Stimulated activated CD8-positive, alpha-beta memory T cell treated with anti-CD3 and anti-CD28 coated beads, Interleukin-7, amount 100 ng/mL, for 1 hour (primary cell): ENCODE measurements around the gene CALR3.
"Not testable (repeated sequence)": the region's sequence is repeated elsewhere in the genome, so short reads cannot be mapped to it uniquely, and the experiment has no call there.

Source experiments
- DNase-seq, 2 donors: peaks; one replicate each; pipeline ENCODE4 v3.0.0-alpha.2; 2020; ENCODE audit warnings: low read depth in 2 of 2

Gene CALR3

DNA sequence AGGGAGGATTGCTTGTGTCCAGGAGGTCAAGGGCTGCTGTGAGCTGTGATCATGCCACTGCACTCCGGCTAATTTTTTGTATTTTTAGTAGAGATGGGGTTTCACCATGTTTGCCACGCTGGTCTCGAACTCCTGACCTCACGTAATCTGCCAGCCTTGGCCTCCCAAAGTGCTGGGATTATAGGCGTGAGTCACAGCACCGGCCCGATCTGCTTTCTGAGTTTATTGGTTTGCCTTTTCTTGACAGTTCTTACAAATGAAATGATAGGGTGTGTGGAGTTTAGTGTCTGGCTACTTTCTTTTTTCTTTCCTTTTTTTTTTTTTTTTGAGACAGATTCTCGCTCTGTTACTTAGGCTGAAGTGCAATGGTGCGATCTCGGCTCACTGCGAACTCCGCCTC lies 1.1 kb upstream of the CALR3 start:
- DNase-seq = no peak

GRCh38 chr19:16496613-16496983 lies 631 bp upstream of the CALR3 start:
- no peak for DNase-seq

DNA sequence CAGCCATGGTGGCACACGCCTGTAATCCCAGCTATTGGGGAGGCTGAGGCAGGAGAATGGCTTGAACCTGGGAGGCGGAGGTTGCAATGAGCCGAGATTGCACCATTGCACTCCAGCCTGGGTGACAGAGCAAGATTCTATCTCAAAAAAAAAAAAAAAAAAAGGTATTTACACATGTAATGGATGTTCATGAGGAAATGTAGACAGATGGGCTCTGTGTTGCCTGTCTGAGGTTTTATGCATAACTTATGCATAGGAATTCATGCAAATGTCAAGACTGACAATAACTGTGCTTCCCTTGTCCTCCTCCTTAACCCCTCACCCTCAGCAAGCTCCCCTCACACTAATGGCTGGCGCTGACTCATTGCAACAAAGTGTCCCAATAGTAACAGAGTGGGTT lies 9.5 kb downstream of the CALR3 start:
- DNase-seq = not testable (repeated sequence)

GRCh38 chr19:16482745-16483144 lies 13.2 kb downstream of the CALR3 start:
- no peak for DNase-seq

- DNase-seq = no peak
These were observed 18.7 kb downstream of the CALR3 start for GRCh38 chr19:16477311-16477710.

- DNase-seq = no peak
These were observed 19.6 kb downstream of the CALR3 start for GRCh38 chr19:16476401-16476800.

- DNase-seq = no peak
These were observed 22.0 kb downstream of the CALR3 start for GRCh38 chr19:16473875-16474392.

DNA sequence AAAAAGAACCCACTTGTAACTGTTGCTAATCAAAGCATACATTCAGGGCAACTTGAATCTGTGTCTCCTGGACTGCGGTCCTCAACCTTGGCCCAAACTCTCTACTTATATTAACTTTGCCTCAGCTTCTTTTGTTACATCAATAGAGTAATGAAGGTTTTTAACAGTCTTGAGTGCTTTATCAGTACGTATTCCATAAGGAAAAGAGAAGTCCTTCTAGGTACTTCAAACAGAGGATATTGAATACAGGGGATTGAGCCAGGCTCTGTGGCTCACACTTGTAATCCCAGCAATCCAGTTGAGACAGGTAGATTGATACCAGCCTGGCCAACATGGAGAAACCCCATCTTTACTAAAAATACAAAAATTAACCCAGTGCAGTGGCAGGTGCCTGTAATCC lies 23.0 kb downstream of the CALR3 start:
- no peak for DNase-seq

DNA sequence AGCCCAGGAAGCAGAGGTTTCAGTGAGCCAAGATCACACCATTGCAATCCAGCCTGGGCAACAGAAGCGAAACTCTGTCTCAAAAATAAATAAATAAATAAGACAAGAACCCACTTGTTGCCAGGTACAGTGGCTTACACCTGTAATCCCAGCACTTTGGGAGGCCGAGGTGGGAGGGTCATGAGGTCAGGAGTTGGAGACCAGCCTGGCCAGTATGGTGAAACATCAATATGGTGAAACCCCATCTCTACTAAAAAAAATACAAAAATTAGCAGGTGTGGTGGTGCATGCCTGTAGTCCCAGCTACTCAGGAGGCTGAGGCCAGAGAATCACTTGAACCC lies 23.4 kb downstream of the CALR3 start:
- not testable (repeated sequence) for DNase-seq

DNA sequence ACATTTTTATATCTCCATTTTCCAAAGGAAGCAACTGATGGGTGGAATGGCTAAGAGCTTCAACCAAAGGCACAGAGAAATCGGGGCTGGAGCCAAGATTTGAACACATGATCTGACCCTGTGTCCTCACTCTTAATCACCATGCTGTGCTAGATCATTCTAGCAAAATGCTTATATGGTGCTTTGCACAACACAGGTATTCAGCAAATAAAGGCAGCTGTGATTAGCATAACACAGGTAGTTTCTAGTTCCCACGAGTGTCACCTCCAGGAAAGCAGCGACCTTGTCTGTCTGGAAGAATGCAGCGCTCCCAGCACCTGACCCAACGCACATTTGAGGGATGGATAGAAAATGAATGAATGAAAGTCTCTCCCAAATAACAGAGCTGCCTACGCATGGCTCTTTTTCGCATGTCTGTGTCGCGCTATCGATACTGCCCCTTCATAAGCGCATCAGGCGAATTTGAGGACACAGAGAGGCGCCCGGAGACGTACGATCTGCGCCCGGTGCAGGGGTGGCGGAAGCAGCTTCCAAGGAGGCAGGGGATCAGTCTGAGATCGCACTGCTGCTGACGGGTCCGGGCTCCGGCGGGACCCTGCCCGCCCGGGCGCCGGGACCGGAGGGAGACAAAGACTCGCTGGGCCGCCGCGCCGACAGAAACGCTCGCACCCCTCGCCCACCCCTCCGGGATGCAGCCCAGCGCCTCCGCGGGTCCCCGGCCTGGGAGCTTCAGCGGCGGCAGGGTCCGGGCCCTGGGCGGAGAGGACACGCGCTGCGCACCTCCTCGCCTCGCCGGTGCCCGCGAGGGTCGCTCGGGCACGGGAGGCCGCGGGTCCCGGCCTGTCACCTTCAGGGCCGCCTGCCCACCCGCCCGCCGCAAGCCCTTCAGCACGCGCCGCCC lies 24.8 kb downstream of the CALR3 start:
- no peak for DNase-seq

DNA sequence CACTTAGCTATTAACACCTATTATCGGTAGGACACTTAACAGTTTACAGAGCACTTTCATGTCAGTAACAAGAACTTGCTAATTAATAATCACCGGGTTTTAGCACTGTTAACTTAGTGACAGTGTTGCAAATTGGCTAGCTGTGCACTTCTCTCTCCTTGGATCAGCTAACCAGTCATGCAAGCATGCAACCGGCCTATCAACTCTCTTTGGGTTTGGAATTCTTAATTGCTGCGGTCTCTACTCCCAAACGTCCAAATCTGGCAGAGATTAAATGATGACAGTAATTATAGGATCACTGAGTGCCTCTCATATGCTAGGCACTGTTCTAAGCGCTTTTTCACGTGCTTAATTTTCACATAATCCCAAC lies 25.4 kb downstream of the CALR3 start:
- DNase-seq = no peak

DNA sequence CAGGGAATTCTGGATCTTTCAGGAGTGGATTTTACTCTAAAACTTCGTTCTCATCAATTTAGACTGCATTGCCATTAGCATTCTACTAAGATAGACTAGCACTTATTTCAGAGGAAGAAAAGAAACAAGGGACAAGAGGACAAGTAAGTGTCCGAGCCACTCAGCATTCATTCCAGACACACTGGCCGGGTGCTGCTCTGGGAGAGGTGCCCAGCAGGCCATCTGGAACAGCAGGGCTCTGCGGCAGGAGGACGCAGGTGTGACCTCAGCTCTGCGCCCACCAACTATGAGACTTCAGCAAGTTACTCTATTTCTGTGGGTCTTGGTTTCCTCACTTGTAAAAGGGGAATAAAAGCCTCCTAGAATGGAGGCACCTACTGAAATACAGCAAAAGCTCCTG lies 28.4 kb downstream of the CALR3 start:
- no peak for DNase-seq

- DNase-seq = not testable (repeated sequence)
These were observed 29.1 kb downstream of the CALR3 start for GRCh38 chr19:16466802-16467427.

DNA sequence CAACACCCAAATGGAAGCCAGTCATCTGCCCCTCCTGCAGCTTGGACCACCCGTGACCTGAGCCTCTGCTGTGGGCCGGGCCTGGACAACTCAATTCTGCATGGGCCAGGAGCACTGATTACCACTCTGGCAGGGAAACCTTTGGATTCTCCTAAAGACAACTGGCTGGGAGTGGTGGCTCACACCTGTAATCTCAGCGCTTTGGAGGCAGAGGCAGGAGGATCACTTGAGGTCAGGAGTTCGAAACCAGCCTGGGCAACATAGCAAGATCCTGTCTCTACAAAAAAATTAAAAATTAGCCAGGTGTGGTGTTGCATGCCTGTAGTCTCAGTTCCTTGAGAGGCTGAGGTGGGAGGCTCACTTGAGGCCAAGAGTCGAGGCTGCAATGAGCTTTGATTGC lies 30.7 kb downstream of the CALR3 start:
- DNase-seq = no peak

DNA sequence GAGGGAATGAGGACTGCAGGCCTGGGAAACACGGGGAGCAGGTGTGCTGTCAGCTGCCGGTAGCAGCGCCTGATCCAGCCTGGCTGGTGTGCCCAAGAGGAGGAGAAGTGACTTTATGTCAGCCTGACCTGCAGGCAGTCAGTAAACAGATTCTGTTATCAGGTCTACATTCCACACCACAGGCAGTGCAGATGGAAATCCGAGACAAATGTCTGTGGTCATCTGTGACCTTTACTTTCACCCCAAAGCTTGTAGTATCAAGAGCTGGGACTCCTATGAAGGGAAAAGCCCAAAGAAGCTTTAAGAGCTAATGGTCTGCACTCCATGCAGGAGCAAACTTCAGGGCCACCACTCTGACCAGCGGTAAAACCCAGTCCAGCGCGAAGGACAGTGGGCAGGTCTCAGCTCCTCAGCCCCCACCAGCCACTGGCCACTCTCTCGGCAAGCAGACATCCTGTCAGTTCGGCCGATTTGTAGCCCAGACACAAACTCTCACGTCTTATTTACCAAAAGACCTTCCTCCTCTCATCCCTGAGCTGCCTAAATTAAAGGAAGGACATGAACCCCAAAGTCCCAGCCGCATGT lies 31.9 kb downstream of the CALR3 start:
- no peak for DNase-seq

GRCh38 chr19:16463341-16463990 lies 32.5 kb downstream of the CALR3 start:
- DNase-seq = no peak

DNA sequence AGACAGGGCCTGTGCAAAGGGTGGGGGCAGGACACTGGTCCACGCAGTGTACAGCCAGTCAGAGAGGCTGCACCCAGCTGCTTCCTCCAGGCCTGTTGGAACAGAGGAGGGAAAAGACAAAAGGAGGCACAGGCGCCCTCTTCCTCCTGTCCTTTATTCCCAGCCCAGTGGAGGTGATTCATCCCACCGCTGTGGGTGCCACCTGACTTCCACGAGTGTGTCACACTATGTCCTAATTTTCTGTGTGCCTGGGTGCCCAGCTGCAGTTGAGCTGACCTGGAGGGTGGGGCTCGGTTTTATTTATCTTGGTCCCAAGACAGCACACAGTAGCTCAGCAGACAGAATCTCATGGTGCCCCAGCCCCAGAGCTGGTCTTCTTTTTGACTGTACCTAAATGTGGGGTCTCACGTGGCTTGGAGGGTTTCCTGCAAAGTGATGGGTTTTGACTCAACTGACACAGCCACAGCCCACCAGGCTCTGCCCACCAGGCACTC lies 33.2 kb downstream of the CALR3 start:
- no peak for DNase-seq

DNA sequence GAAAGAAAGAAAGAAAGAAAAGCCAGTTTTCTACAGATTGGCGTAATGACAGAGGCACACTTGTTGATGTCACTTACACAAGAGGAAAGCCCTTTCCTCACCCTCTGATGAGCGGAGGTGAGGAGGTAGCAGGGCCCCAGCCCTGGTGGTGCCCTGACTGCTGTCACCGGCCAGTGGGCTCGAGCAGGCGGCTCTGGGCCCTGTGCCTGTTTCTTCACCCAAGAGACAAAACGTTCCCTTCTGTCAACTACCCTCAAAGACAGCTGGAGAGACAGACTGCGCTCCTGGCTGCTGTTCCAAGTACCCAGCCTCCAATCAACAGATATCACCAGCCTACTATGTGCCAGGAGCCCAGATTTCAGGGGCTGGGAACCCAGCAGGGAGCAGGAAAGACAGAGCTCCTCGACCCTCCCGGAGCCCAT lies 34.3 kb downstream of the CALR3 start:
- DNase-seq = no peak

DNA sequence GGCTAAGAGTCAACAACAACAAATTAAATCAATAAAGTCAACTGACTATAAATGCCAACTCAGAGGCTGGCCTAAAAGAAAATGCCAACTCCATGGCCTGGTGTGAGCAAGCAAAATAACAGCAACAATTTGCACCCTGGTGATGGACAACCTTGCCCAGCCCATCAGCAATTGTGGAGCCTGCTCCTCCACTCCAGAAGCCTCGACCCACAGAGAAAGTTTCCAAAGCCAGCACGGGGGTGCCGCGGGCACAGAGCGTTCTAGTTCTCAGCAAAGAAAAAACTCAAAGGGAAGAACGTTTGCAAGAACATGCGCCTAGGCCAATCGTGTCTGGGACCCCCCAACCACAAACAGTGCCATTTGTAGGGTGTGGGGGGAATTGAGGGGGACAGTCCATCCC lies 35.5 kb downstream of the CALR3 start:
- DNase-seq = no peak

- no peak for DNase-seq
These were observed 36.3 kb downstream of the CALR3 start for GRCh38 chr19:16459680-16460079.

DNA sequence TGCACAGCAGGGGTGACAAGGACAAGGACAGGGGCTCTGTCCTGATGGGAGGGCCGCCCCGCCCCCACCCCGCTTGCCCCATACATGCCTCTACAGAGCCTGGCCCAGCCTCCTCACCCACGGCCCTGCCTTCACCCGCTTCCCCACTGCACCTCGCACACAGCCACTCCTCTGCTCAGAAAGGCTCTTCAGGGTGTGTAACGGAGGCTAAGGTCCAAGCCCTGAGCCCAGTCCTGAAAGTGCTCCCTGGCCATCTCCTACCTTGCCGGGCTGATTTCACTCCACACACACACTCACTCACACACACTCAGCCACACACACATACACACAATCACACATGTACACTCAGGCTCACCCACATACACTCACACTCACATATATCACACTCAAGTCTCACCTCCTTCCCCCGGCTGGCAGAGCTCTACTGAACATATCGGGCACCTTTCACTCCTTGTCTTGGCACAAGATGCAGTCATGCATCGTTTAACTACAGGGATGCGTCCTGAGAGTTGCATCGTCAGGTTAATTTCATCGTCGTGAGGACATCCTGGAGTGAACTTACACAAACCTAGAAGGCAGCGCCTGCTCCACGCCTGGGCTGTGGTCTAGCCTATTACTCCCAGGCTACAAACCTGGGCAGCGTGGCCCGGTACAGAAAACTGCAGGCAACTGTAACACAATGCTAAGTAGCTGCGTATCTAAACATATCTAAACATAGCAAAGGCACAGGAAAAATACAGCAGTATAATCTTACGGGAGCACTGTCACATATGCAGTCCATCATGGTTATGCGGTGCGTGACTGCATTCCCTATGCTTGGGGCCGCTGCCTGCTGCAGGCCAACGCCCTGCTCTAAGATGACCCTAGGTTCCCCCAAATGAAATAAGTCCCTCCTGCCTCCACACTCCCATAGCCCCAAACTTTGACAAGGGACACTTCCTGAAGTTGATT lies 37.3 kb downstream of the CALR3 start:
- DNase-seq = no peak
